Duodenal mucosa (tissue), 2 donors: ENCODE data around the gene BSG.
"Not testable (repeated sequence)": the region's sequence is repeated elsewhere in the genome, so short reads cannot be mapped to it uniquely, and the experiment has no call there.

Experiments
- H3K27ac ChIP-seq: one replicate; pipeline ENCODE4 v1.7.0; 2013; ENCODE audit warnings: low read depth, low read length
- H3K27me3 ChIP-seq, 2 donors: one replicate each; pipeline ENCODE4 v1.7.0; 2013; ENCODE audit warnings: low read length in 2 of 2, control low read depth in 1 of 2; ENCODE audit not compliant: insufficient read depth in 2 of 2, control insufficient read depth in 1 of 2
- H3K36me3 ChIP-seq, 2 donors: one replicate each; pipeline ENCODE4 v1.7.0; 2013; ENCODE audit warnings: low read length in 2 of 2, control low read depth in 1 of 2; ENCODE audit not compliant: insufficient read depth in 2 of 2, control insufficient read depth in 1 of 2
- H3K4me1 ChIP-seq, 2 donors: one replicate each; pipeline ENCODE4 v1.7.0; 2013; ENCODE audit warnings: low read length in 2 of 2, control low read depth in 1 of 2; ENCODE audit not compliant: insufficient read depth in 2 of 2, control insufficient read depth in 1 of 2
- H3K4me3 ChIP-seq, 2 donors: one replicate each; pipeline ENCODE4 v1.7.0; 2013; ENCODE audit warnings: low read length in 2 of 2, low read depth in 1 of 2
- H3K9ac ChIP-seq, 2 donors: one replicate each; pipeline ENCODE4 v1.7.0; 2013; ENCODE audit warnings: low read length in 2 of 2, low read depth in 1 of 2
- H3K9me3 ChIP-seq, 2 donors: one replicate each; pipeline ENCODE4 v1.7.0; 2013; ENCODE audit warnings: low read length in 2 of 2, control low read depth in 1 of 2; ENCODE audit not compliant: control insufficient read depth in 1 of 2

BSG gene

DNA sequence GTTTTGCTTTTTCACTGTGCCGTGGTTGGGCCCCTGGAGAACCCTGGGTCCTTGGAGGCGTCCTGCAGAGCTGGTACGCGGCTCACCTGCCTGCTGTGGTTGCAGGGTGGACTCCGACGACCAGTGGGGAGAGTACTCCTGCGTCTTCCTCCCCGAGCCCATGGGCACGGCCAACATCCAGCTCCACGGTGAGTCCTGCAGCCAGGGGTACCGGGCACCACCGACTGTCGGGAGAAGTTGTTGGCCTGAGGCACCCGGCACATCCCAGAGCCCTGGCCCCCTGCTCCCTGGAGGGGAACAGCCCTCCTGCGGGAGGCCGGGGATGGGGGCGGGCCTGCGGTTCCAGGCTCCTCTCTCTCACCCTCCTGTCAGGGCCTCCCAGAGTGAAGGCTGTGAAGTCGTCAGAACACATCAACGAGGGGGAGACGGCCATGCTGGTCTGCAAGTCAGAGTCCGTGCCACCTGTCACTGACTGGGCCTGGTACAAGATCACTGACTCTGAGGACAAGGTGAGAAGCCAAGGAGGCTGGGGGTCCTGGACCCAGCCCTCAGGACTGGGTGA, 8.0 kb downstream of the BSG start:
- Histone ChIP-seq H3K36me3 (peaks cover 0 to 30% of the 10 kb centered on the region in 2 donors), H3K9ac (no peak overlapping the region)

DNA sequence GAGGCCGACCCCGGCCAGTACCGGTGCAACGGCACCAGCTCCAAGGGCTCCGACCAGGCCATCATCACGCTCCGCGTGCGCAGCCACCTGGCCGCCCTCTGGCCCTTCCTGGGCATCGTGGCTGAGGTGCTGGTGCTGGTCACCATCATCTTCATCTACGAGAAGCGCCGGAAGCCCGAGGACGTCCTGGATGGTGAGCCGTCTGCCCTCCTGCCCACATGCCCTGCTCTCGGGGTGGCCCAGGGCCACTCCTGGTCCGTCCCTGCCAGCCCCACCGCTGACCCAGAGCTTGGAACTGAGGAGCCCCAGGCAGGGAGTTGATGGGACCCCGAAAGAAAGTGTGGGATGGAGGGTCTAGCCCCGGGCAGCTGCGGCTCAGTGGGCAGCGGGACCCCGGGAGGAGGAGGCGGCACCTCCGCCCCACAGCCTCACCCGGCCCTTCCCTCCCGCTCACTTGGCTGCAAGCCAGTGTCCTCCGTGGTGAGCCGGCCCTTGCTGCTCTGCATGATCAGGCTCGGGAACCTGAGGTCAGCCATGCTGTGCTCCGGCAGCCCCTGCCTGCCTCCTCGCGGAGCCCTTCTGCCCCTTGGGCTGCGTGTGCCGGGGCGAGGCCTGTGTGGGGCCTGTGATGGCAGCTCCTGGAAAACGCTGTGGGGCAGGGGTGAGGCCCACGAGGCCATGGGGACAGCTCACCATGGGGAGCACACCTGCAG, 9.2 kb downstream of the BSG start:
- Histone ChIP-seq H3K27ac (no peak overlapping the region), H3K4me3 (no peak overlapping the region), H3K27me3 (no peaks in the 10 kb centered on the region), H3K9me3 (no peaks in the 10 kb centered on the region), H3K9ac (no peak overlapping the region), H3K36me3 (peaks cover 0 to 30% of the 10 kb centered on the region in 2 donors), H3K4me1 (no peaks in the 10 kb centered on the region)

More for the DNA sequence above, 8.0 kb downstream of the BSG start:
- no peaks in the 10 kb centered on the region for H3K27me3 ChIP-seq
- H3K27ac ChIP-seq, result no peak overlapping the region
- H3K4me1 ChIP-seq, result peaks cover 6 to 8% of the 10 kb centered on the region in 2 donors
- H3K9me3 ChIP-seq, result no peaks in the 10 kb centered on the region
- H3K4me3 ChIP-seq, result no peak overlapping the region

DNA sequence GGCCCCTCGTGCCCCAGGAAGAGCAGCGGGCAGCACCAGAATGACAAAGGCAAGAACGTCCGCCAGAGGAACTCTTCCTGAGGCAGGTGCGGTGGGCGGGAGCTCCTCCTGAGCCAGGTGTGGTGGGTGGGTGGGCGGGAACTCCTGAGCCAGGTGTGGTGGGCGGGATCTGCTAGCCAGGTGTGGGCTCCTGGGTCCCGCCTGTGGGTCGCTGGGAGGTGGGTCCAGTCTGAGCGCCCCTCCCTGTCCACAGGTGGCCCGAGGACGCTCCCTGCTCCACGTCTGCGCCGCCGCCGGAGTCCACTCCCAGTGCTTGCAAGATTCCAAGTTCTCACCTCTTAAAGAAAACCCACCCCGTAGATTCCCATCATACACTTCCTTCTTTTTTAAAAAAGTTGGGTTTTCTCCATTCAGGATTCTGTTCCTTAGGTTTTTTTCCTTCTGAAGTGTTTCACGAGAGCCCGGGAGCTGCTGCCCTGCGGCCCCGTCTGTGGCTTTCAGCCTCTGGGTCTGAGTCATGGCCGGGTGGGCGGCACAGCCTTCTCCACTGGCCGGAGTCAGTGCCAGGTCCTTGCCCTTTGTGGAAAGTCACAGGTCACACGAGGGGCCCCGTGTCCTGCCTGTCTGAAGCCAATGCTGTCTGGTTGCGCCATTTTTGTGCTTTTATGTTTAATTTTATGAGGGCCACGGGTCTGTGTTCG, 10.3 kb downstream of the BSG start:
- no peaks in the 10 kb centered on the region for H3K9me3 ChIP-seq
- H3K27ac ChIP-seq, result no peak overlapping the region
- no peak overlapping the region for H3K9ac ChIP-seq
- no peaks in the 10 kb centered on the region for H3K27me3 ChIP-seq
- H3K4me3 ChIP-seq, result no peak overlapping the region
- H3K36me3 ChIP-seq, result peaks cover 0 to 26% of the 10 kb centered on the region in 2 donors
- no peaks in the 10 kb centered on the region for H3K4me1 ChIP-seq

DNA sequence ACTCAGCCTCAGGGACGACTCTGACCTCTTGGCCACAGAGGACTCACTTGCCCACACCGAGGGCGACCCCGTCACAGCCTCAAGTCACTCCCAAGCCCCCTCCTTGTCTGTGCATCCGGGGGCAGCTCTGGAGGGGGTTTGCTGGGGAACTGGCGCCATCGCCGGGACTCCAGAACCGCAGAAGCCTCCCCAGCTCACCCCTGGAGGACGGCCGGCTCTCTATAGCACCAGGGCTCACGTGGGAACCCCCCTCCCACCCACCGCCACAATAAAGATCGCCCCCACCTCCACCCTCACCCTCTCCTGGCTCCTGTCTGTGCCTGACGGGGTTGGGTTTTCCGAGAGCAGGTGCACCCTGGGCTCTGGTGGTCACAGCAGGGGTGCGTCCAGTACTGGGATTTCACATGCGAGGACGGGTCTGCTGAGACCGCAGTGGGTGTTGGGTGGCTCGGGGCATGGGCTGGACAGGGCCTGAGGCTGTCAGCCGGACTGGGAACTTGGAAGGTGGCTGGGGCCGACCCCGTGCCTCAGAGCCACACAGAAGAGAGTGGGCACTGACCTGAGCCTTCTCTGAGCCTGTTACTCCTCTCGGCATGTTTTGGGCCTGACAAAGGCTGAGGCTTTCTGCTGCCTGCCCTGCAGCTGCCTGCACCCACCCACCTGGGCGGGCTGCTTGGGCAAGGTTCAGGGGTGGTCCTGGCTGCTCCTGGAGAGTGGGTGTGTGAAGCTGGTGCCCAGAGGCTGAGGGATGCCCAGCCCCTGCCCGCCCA, 11.0 kb downstream of the BSG start:
- Histone ChIP-seq H3K36me3 (peaks cover 0 to 26% of the 10 kb centered on the region in 2 donors), H3K27ac (no peak overlapping the region), H3K4me1 (no peaks in the 10 kb centered on the region), H3K9ac (no peak overlapping the region), H3K27me3 (peaks cover 4 to 5% of the 10 kb centered on the region in 2 donors), H3K9me3 (no peaks in the 10 kb centered on the region), H3K4me3 (no peak overlapping the region)

DNA sequence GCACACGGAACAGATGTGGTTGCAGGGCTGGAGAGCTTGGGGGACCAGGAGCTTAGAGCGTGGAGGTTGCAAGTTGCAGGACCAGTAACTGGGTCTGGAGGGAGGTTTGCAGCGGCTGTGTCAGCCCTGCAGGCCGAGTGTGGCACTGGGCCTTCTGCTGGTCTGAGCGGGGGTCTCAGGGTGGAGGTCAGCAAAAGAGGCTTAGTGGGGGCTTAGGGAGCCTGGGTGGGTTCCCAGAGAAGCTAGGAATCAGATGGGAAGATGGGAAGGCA, 11.5 kb downstream of the BSG start:
- Histone ChIP-seq H3K36me3 (peaks cover 0 to 26% of the 10 kb centered on the region in 2 donors), H3K4me3 (no peak overlapping the region), H3K9me3 (no peaks in the 10 kb centered on the region), H3K27ac (no peak overlapping the region), H3K4me1 (no peaks in the 10 kb centered on the region), H3K9ac (no peak overlapping the region), H3K27me3 (peaks cover 10% of the 10 kb centered on the region in 2 donors)

DNA sequence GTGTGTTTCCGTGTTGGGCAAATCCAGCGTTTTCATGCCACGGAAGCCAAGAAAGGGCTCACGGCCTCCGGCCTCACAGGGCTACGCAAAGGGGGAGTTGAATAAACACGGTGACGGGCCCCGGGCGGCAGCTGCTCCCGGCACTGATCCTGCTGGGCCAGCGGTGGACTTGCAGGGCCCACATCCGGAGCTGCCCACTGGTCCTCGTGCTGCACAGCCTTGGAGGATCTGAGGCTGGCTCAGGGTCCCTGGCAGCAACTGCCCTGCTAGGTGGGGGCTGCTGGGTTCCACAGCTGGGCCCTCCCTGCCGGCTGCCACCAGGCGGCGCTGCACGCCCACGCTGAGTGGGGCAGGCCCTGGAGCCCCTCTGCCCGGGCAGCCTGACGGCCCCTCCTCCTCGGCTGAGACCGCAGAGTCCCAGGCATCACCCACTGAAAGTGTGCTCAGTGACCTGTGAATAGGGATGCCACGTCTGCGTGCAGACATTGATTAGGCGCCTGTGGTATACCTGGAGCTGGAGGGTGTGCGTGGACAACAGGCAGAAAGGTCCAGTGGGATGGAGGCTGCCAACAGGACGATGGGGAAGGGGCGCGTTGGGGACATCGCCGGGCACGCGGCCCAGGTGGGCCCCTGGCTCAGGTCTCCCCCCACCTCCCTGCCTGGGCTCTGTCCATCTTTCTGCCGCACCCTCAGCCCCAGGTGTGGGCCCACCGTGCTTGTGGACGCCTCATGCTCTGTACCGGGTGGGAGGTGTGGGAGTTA, 12.0 kb downstream of the BSG start:
- H3K9me3 ChIP-seq, result no peaks in the 10 kb centered on the region
- H3K4me1 ChIP-seq, result no peaks in the 10 kb centered on the region
- peaks cover 0 to 26% of the 10 kb centered on the region in 2 donors for H3K36me3 ChIP-seq
- H3K27ac ChIP-seq, result no peak overlapping the region
- H3K27me3 ChIP-seq, result peaks cover 15% of the 10 kb centered on the region in 2 donors
- no peak overlapping the region for H3K9ac ChIP-seq
- no peak overlapping the region for H3K4me3 ChIP-seq

DNA sequence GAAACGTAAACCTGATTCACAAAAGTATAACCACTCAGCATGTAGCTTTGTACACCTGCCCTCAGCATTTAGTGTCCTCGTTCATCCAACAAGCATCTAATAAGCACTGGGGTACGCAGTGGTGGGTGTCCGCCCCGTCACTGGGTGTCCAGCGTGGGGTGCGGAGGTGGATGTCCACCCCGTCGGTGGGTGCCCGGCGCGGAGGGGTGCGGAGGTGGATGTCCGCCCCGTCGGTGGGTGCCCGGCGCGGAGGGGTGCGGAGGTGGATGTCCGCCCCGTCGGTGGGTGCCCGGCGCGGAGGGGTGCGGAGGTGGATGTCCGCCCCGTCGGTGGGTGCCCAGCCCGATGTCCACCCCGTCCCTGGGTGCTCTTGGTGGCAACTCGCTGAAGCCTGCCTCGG, 12.8 kb downstream of the BSG start:
- H3K27ac ChIP-seq, H3K9me3 ChIP-seq, H3K4me1 ChIP-seq, H3K9ac ChIP-seq, H3K4me3 ChIP-seq: not testable (repeated sequence)
- Histone ChIP-seq H3K27me3 (peaks cover 15% of the 10 kb centered on the region in 2 donors), H3K36me3 (peaks cover 0 to 21% of the 10 kb centered on the region in 2 donors)

DNA sequence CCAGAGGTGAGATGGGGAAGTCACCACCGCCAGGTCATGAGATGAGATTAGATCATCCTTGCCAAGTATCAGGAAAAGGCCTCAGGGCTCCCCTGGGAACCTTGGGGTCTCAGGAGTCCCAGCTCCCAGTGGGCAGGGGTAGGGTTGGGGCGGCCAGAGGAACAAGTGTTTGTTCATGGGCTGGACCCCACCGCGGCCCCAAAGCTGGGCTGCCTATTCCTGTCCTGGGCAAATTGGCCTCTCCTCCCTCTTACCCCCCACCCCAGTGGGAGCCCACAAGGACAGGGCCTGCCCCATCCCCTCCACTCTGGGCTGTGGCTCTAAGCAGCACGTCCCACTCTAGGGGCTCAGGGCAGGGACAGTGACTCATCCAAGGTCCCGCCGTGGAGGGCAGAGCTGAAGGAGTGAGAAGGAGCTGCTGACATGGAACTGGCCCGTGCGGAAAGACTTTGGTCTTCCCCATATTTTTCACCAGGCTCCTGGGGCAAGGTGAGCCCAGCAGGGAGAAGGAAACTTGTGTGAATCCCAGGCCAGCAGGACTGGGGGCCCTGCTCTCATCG, 13.2 kb downstream of the BSG start:
- Histone ChIP-seq H3K4me3 (no peak overlapping the region), H3K9me3 (no peaks in the 10 kb centered on the region), H3K27ac (no peak overlapping the region), H3K27me3 (peaks cover 15% of the 10 kb centered on the region in 2 donors), H3K9ac (no peak overlapping the region), H3K4me1 (no peaks in the 10 kb centered on the region), H3K36me3 (peaks cover 0 to 16% of the 10 kb centered on the region in 2 donors)

DNA sequence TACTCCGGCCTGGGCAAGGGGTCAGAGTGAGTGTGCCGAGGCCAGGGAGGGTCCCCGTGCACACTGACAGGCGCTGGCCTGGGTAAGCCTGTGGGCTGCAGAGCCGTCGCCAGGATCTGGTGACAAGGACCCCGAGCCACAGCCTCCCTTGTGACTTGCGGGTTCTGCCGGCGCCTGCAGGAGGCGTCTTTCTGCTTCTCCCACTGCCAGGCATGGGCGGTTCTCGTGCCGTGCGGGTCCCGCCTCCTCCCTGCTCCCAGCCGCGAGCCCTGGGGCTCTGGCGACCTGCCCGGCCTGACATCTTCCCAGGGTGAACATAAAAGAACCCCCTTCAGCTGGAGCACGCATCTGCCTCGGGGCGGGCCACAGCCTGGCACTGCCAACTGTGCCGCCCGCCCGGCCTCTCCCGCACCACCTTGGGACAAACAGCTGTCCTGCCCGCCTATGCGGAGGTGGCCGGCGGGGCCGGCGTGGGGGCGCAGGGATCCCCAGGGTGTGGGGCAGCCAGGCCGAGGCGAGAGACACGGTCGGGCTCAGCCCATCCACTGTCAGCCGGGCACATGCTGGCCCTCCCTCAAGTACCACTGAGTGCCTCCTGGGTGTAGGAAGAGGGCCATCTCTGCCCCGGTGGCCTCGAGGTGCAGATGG, 15.8 kb downstream of the BSG start:
- no peaks in the 10 kb centered on the region for H3K36me3 ChIP-seq
- H3K9ac ChIP-seq, result no peak overlapping the region
- no peak overlapping the region for H3K4me3 ChIP-seq
- H3K27me3 ChIP-seq, result peaks cover 19 to 24% of the 10 kb centered on the region in 2 donors
- no peaks in the 10 kb centered on the region for H3K9me3 ChIP-seq
- H3K4me1 ChIP-seq, result no peaks in the 10 kb centered on the region
- no peak overlapping the region for H3K27ac ChIP-seq
